SK-N-SH (cell line): ENCODE data around the gene TANK. TPM values are rescaled to one million over a fixed set of nuclear protein-coding genes. Genes with fewer than 3 reads are reported as not detected.

ENCODE experiments used
- CTCF ChIA-PET: fragments of 300-600, 350-600 bp; formaldehyde crosslinking; extraction: SDS; loops from one replicate; lab custom pipeline; 2021; lab: Yijun Ruan, JAX
- POLR2A ChIA-PET: fragments of 350-600 bp; sonication (Branson Sonifier 250); formaldehyde crosslinking; extraction: SDS; loops from one replicate; lab custom pipeline; 2020; ENCODE audit warnings: antibody characterized with exemption, inconsistent platforms; lab: Yijun Ruan, JAX
- DNase-seq: peaks from one replicate; pipeline ENCODE4 v3.0.0; 2012
- H2AFZ ChIP-seq: fragments of 200-600 bp; sonication (generic); 2 replicates; pipeline ENCODE4 v1.8.1; 2016; ENCODE audit warnings: antibody characterized with exemption, mild to moderate bottlenecking, low read depth
- H3F3A ChIP-seq: fragments of 200-600 bp; sonication (generic); replicated peaks from 2 replicates; pipeline ENCODE3; 2016; ENCODE audit warnings: antibody characterized with exemption, mild to moderate bottlenecking; ENCODE audit not compliant: insufficient read depth
- H3K27ac ChIP-seq, 2 experiments: fragments of 200-500 bp in 1 of 2; fragments of 200-600 bp in 1 of 2; sonication (Bioruptor generic) in 1 of 2; sonication (generic), shearing (Covaris generic) in 1 of 2; 2 replicates each; pipeline versions ENCODE4 v1.5.1 to v1.6.1; 2014 to 2016; ENCODE audit warnings: low read depth in 2 of 2, inconsistent platforms in 1 of 2, low read length in 1 of 2, mild to moderate bottlenecking in 1 of 2, mixed read lengths in 1 of 2
- H3K27me3 ChIP-seq: fragments of 200-600 bp; sonication (generic), shearing (Covaris generic); 2 replicates; pipeline ENCODE4 v1.6.1; 2016; ENCODE audit warnings: mixed run types; ENCODE audit not compliant: insufficient read depth
- H3K36me3 ChIP-seq, 2 experiments: fragments of 200-500 bp in 1 of 2; fragments of 200-600 bp in 1 of 2; sonication (Bioruptor generic) in 1 of 2; sonication (generic) in 1 of 2; replicated peaks in 1 of 2; 2 replicates each; pipeline versions ENCODE3 to v1.5.1; 2014 to 2016; ENCODE audit warnings: low read length in 1 of 2, mild to moderate bottlenecking in 1 of 2; ENCODE audit not compliant: insufficient read depth in 2 of 2, control insufficient read depth in 1 of 2
- H3K4me1 ChIP-seq, 2 experiments: fragments of 200-500 bp in 1 of 2; fragments of 200-600 bp in 1 of 2; sonication (Bioruptor generic) in 1 of 2; sonication (generic), shearing (Covaris generic) in 1 of 2; 2 replicates each; pipeline versions ENCODE4 v1.5.1 to v1.6.1; 2014 to 2016; ENCODE audit warnings: low read depth in 1 of 2, low read length in 1 of 2, mixed run types in 1 of 2; ENCODE audit not compliant: insufficient read depth in 2 of 2, control insufficient read depth in 1 of 2
- H3K4me2 ChIP-seq: fragments of 200-600 bp; sonication (generic), shearing (Covaris generic); 2 replicates; pipeline ENCODE4 v1.6.1; 2017; ENCODE audit warnings: mixed run types
- H3K4me3 ChIP-seq, 2 experiments: fragments of 200-500 bp in 1 of 2; fragments of 200-600 bp in 1 of 2; sonication (Bioruptor generic) in 1 of 2; sonication (generic), shearing (Covaris generic) in 1 of 2; 2 replicates each; pipeline versions ENCODE4 v1.5.1 to v1.8.1; 2014 to 2016; ENCODE audit warnings: low read depth in 2 of 2, inconsistent platforms in 1 of 2, low read length in 1 of 2, mild to moderate bottlenecking in 1 of 2, mixed read lengths in 1 of 2, moderate library complexity in 1 of 2
- H3K79me2 ChIP-seq: fragments of 200-600 bp; sonication (generic); 2 replicates; pipeline ENCODE4 v1.8.1; 2017; ENCODE audit warnings: mild to moderate bottlenecking; ENCODE audit not compliant: insufficient read depth
- H3K9ac ChIP-seq: fragments of 200-600 bp; sonication (generic); 2 replicates; pipeline ENCODE4 v1.6.1; 2017; ENCODE audit warnings: mixed run types
- H3K9me2 ChIP-seq: fragments of 200-600 bp; sonication (generic); 2 replicates; pipeline ENCODE4 v1.6.1; 2017; ENCODE audit warnings: mixed run types
- H3K9me3 ChIP-seq: fragments of 200-600 bp; sonication (generic); 2 replicates; pipeline ENCODE4 v1.6.1; 2017; ENCODE audit warnings: mixed run types, mild to moderate bottlenecking, moderate library complexity
- H4K20me1 ChIP-seq: fragments of 200-600 bp; sonication (generic); 2 replicates; pipeline ENCODE4 v1.6.1; 2017; ENCODE audit warnings: mild to moderate bottlenecking, mixed run types; ENCODE audit not compliant: insufficient read depth
- EP300 ChIP-seq, 2 experiments: IDR thresholded peaks; 2 replicates each; pipeline versions ENCODE4 v1.4.0 to v1.6.1; 2012; ENCODE audit warnings: borderline replicate concordance in 1 of 2, low read depth in 1 of 2, low read length in 1 of 2
- EZH2phosphoT487 ChIP-seq: fragments of 200-600 bp; sonication (generic); IDR thresholded peaks from 2 replicates; pipeline ENCODE4 v1.6.1; 2017; ENCODE audit warnings: low read depth, mixed run types, mild to moderate bottlenecking, antibody characterized with exemption, moderate library complexity, borderline replicate concordance
- FOSL2 ChIP-seq: IDR thresholded peaks from 2 replicates; pipeline ENCODE4 v1.4.0; 2012; ENCODE audit warnings: low read depth, mild to moderate bottlenecking, moderate library complexity, borderline replicate concordance
- GABPA ChIP-seq: IDR thresholded peaks from 2 replicates; pipeline ENCODE4 v1.4.0; 2012; ENCODE audit warnings: low read depth, mild to moderate bottlenecking
- GATA2 ChIP-seq: sonication (generic); formaldehyde crosslinking; IDR thresholded peaks from 2 replicates; pipeline ENCODE4 v1.5.0; 2020; ENCODE audit warnings: mild to moderate bottlenecking, missing genetic modification reagents
- JUND ChIP-seq: IDR thresholded peaks from 2 replicates; pipeline ENCODE4 v1.4.0; 2012
- MAX ChIP-seq: IDR thresholded peaks from 2 replicates; pipeline ENCODE4 v1.4.0; 2012; ENCODE audit warnings: low read depth
- MEF2A ChIP-seq: IDR thresholded peaks from 2 replicates; pipeline ENCODE4 v1.4.0; 2012; ENCODE audit warnings: low read depth, borderline replicate concordance
- NRF1 ChIP-seq: IDR thresholded peaks from 2 replicates; pipeline ENCODE4 v1.6.1; 2012; ENCODE audit warnings: low read depth, mild to moderate bottlenecking, low read length
- PBX3 ChIP-seq: IDR thresholded peaks from 2 replicates; pipeline ENCODE4; 2012
- RAD21 ChIP-seq: IDR thresholded peaks from 2 replicates; pipeline ENCODE4 v1.6.1; 2012; ENCODE audit warnings: mild to moderate bottlenecking, low read length
- RCOR1 ChIP-seq: fragments of 150-350 bp; IDR thresholded peaks from 2 replicates; pipeline ENCODE4 v1.6.1; 2017; ENCODE audit warnings: antibody characterized with exemption, low read length
- RFX5 ChIP-seq: IDR thresholded peaks from 2 replicates; pipeline ENCODE4 v1.6.1; 2012; ENCODE audit warnings: mild to moderate bottlenecking, improper control_type of control experiment, low read length
- RXRA ChIP-seq: IDR thresholded peaks from 2 replicates; pipeline ENCODE4 v1.4.0; 2012; ENCODE audit warnings: low read depth, mild to moderate bottlenecking, borderline replicate concordance
- SIN3A ChIP-seq: IDR thresholded peaks from 2 replicates; pipeline ENCODE4 v1.6.1; 2012; ENCODE audit warnings: low read depth, mild to moderate bottlenecking, low read length, moderate library complexity, borderline replicate concordance
- SMC3 ChIP-seq: IDR thresholded peaks from 2 replicates; pipeline ENCODE4 v1.6.1; 2012; ENCODE audit warnings: low read depth, low read length, improper control_type of control experiment
- TCF12 ChIP-seq: IDR thresholded peaks from 2 replicates; pipeline ENCODE4 v1.4.0; 2012
- TEAD4 ChIP-seq: IDR thresholded peaks from 2 replicates; pipeline ENCODE4 v1.4.0; 2012; ENCODE audit warnings: mild to moderate bottlenecking, borderline replicate concordance; ENCODE audit not compliant: insufficient read depth
- USF1 ChIP-seq: IDR thresholded peaks from 2 replicates; pipeline ENCODE4 v1.4.0; 2012; ENCODE audit warnings: low read depth, borderline replicate concordance
- ZBTB33 ChIP-seq: IDR thresholded peaks from 2 replicates; pipeline ENCODE4 v1.4.0; 2012; ENCODE audit warnings: low read depth, borderline replicate concordance
- WGBS: methylation state at CpG from one replicate; pipeline ENCODE4 v1.1.6; 2017; ENCODE audit warnings: low lambda C conversion rate; 5-methylcytosine and 5-hydroxymethylcytosine counted together
- polyA plus RNA-seq, 3 experiments: library from polyadenylated mRNA; depleted of rRNA; stranded (reverse); fragments of >200 nt; gene quantifications; 2 replicates each; pipeline ENCODE4 v1.2.3, GENCODE V29; 2012

TANK gene
- polyA plus RNA-seq, 1 of the 3 experiments (the other 2 are of a cell fraction) = 25.7 TPM

- Histone ChIP-seq H3K4me1 (no peaks in the 10 kb centered on the region; a peak in 1 of 4 replicates), H3K36me3 (peaks cover 49 to 70% of the 10 kb centered on the region in 2 experiments), H3K9me2 (no peaks in the 10 kb centered on the region), H3K27ac (no peak overlapping the region), H4K20me1 (no peaks in the 10 kb centered on the region), H3K9ac (no peak overlapping the region), H3F3A (peaks cover 4% of the 10 kb centered on the region), H3K79me2 (peaks cover 10% of the 10 kb centered on the region; the same call in 1 of the 2 replicates), H3K4me3 (no peak overlapping the region), H2AFZ (no peak overlapping the region), H3K4me2 (no peak overlapping the region), H3K27me3 (no peaks in the 10 kb centered on the region), H3K9me3 (no peaks in the 10 kb centered on the region)
- ChIA-PET POLR2A (no interaction called here), CTCF (no interaction called here)
- WGBS = 91% methylated on average over 4 of the region's 4 CpGs
- DNase-seq = no peak
- TF ChIP-seq ZBTB33 = no peak
- no peak for TF ChIP-seq RAD21
- TF ChIP-seq EZH2phosphoT487 = no peak
- no peak for TF ChIP-seq EP300 (IDR thresholded peaks at IDR 0.05; ENCODE audit: borderline replicate concordance in 1 of 2, low read depth in 1 of 2, low read length in 1 of 2)
- TF ChIP-seq GABPA = no peak
- no peak for TF ChIP-seq RFX5
- TF ChIP-seq USF1 = no peak
- TF ChIP-seq MEF2A = no peak
- no peak for TF ChIP-seq GATA2 (CRISPR knock-in tag)
- TF ChIP-seq SIN3A = no peak
- TF ChIP-seq PBX3 = no peak
- no peak for TF ChIP-seq TEAD4
- TF ChIP-seq JUND = no peak
- no peak for TF ChIP-seq MAX
- no peak for TF ChIP-seq FOSL2
- no peak for TF ChIP-seq NRF1
These were observed 18.5 kb downstream of the TANK start for GRCh38 chr2:161178756-161179155.

GRCh38 chr2:161190050-161190449, 29.8 kb downstream of the TANK start:
- ChIA-PET POLR2A (no interaction called here), CTCF (no interaction called here)
- H3K27me3 ChIP-seq = no peaks in the 10 kb centered on the region
- DNase-seq = no peak
- H3K4me2 ChIP-seq = no peak overlapping the region
- TF ChIP-seq USF1 (no peak), RCOR1 (no peak), TCF12 (no peak), GABPA (no peak), RXRA (no peak), EZH2phosphoT487 (no peak), NRF1 (no peak), PBX3 (no peak), TEAD4 (no peak), SMC3 (no peak), FOSL2 (no peak), GATA2 (CRISPR knock-in tag) (no peak)
- no peaks in the 10 kb centered on the region for H4K20me1 ChIP-seq
- 0 out of 2 replicates have a peak, but pooled peaks cover 7% of the 10 kb centered on the region for H3K79me2 ChIP-seq
- no peak overlapping the region for H3K9ac ChIP-seq
- H3K9me3 ChIP-seq = no peaks in the 10 kb centered on the region
- H3K9me2 ChIP-seq = no peaks in the 10 kb centered on the region
- no peak overlapping the region for H2AFZ ChIP-seq
- no peak overlapping the region for H3K4me3 ChIP-seq
- H3K27ac ChIP-seq = no peak overlapping the region
- H3K36me3 ChIP-seq = peaks cover 9 to 47% of the 10 kb centered on the region in 2 experiments
- H3K4me1 ChIP-seq = no peaks in the 10 kb centered on the region; a peak in 1 of 4 replicates
- no peaks in the 10 kb centered on the region for H3F3A ChIP-seq
